COLO668 (cell line): ENCODE results near the gene ADORA1.

Experiments
- DNase-seq: peaks from one replicate; lab custom pipeline; 2025; ENCODE audit not compliant: unreplicated experiment; lab: John Stamatoyannopoulos, UW

ADORA1 gene

DNA sequence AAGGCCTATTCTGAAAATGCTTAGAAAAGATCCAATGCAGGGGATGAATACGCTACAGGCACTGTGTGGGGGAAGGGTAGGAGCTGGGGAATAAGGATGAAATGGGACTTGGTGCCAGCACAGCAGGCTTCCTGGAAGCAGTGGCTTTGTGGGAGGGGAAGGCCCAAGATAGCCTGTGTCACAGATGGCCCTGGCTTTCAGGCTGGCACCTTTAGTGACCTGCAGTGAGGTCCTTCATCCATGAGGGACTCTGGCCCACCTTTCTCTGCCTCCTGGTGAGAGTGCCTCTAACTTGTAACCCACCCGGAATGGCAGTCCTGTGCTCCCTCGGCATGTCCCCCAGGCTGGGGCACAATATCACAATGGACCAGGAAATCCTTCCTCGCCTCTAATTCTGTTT, 58.1 kb downstream of the ADORA1 start:
- DNase-seq: no peak

DNA sequence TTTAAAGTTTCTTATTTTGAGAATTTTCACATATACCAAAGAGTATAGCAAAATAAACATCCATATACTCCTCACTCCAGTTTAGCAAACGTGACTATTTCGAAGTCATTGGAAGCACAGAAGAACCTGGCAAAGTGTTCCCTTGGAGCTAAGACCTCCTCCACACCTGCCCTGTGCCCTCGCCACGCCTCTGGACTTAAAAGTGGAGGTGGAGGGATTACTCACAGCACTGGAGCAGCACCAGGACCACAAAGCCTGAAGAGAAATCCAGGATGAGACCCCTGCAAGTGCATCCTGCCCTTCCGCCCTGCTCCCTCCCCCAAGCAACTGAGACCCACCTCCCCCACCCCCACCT, 58.5 kb downstream of the ADORA1 start:
- DNase-seq: no peak

DNA sequence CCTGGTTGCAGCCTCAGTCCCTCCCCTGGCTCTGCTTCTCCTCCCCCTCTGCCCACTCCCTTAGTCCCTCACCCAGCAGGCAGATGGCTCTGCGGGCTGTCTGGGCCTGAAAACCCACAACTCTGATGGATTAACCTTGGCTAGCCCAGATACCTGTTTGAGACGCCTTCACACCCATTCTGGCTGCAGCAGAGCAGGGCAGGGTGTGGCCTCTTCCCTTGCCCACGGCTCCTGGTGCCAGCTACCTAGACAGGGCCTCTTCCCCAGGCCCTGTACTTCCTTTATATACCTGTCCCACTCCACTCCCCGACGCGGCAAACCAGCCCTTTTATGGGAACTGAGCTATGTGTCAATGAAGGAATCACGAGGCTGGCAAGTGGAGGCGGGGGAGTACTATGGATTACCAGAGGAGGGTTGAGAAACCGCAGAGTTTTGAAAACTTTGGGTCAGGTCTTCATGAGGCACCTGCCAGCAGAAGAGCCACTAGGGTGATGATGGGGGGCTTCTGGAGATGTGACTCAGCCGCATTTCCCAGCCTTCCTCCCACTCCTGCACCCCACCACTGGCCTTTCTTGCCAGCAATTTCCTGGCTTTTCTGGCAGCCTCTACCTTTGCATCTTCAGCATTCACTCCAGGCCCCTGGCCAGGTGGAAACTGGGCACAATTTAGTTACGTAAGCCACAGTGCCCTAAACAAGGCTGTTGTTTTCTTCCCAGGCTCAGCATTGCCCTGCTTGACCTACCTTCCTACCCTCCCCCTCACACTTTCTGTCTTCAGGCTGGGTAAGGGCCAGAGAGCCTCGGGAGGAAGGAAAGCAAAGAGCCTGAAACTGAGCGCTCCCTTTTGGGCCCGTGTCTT, 59.1 kb downstream of the ADORA1 start, which contains the start of gene CHI3L1:
Gene CHI3L1 (minus strand): TSS at position 259 of the 858 bp plus-strand sequence. CDS start 81 bp downstream, at position 178.
- DNase-seq: no peak

DNA sequence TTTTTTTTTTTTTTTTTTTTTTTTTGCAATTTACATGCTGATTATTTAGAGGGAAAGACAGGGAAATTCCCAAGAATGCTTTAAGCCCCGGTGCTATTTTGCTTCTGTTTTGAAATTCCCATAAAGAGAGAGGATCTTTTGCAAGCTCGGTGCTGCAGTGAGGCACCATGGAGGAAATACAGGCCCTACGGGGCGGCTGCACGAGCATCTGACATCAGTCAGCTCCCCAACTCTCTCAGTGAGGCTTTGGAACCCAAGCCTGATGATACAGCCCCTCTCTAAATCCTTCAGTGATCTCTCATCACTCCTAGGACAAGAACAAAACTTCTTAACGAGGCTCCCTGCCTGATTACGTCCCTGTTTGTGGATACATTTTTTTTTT, 59.8 kb downstream of the ADORA1 start:
- no peak for DNase-seq

DNA sequence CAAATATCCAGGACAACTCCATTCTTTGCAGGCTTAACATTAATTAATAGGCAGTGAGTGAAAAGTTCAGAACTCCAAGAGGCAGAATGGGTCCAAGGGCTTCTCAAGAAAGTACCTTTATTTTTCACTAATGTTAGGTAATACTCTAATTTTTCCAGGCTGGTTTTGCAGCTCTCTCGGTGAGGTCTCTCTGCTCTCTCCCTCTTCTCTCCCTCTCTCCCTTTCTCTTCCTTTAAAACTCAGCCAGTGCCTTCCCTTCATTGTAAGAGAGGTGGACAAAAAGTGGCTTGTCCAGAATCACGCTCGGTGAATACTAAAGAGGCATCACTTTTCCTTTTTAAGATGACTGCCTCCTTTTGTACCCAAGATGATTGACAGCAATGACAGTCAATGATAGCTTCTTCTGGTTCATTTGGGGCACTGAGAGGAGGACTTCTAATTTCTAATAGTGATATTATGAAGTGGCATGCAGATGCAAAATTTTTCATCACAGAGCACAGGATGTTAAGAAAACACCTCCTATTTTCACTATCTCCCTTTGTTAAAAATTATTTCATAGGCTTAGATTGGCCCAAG, 60.3 kb downstream of the ADORA1 start:
- no peak for DNase-seq

DNA sequence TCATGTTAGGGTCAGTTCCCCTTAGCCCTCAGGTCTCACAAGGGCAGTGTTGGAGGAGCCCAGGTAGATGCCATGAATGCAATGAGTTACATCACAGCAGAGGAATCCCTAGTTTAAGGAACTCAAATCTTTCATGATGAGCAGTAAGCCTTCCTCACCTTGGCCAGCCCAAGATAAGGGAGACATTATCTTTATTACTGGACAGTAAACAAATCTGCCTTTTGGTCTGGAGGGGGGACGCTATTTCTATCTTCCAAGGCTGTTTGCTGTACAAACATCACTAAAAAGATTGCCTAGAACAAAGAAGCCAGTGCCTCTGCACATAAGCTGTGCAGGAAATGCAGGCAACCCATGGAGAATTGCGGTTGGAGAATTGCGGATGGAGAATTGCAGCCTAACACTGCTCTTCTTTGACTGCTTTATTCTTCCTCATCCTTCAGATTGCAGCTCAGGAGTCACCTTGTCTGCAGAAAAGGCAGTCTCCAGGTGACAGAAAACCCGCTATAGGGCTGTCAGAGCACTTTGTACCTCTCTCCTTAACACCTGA, 61.2 kb downstream of the ADORA1 start:
- no peak for DNase-seq

DNA sequence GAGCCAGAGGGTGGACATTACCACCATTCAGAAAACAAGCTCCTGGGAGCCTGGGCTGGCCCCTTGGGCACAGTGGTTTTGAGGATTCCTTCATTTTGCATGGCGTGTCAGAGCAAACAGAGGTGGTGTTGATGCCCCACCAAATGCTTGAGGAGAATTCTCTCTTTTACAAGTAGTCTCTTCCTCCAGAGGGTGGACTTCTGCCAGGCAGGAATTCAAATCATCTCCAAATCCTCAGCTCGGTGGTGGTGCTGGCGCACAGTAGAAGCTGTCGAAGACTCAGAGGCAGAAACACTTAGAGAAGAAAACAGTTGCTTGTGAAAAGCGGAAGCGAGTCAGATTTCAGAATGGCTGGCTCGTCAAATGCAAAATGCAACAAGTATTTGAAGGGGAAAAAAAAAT, 62.4 kb downstream of the ADORA1 start:
- DNase-seq: no peak

DNA sequence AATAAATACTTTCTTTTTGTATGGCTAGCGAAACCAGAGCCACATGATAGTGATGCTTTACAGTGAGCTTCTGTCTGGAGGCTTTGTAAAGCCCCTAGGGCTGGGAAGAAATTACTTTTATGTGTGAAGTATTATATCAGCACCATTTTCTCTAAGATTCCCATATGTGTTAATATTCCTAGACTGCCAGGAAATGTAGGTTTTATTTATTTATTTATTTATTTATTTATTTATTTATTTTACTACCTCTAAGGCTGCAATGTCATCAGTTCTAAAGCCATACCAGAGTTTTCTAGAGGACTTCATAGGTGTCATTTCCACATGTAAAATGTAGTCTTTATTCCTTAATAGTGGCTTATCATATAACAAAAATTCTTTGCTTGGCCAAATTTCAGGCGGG, 63.4 kb downstream of the ADORA1 start:
- DNase-seq: no peak

DNA sequence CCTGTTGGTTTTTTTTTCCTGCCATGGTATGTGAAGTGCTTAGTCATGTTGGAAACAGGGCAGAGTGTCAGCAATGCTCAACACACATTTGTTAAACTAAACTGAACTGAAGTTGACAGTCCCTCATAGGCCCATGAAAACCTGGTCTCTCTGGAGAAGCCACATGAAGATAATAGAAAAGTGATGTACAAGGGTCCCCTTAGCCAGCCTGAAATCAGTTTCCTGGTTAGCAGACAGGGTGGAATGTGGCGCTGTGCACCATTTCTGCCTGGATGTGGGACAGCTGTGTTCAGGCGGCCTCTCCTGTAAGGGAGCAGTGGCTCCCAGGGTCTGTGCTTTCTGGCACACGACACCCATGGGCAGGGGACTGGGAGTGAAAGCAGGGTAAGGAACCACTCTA, 68.8 kb downstream of the ADORA1 start:
- DNase-seq: no peak

DNA sequence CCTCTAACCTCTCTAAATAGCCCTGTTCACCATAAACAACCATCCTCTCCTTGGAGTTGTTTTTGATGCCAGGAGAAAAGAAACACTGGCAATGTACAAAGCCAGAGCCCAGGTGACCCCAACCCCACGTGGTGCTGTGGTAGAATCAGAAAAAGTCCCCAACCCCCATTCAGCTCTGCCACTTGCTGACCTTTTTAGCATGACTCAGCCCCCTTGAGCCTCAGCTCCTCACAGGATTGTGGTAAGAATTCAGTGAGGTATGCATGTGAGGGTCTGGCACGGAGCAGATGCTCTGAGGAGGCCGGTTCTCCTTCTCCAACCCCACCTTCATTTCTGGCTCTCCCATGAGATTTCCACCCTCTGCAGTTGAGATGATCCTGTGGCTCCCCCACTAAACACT, 70.1 kb downstream of the ADORA1 start:
- no peak for DNase-seq

DNA sequence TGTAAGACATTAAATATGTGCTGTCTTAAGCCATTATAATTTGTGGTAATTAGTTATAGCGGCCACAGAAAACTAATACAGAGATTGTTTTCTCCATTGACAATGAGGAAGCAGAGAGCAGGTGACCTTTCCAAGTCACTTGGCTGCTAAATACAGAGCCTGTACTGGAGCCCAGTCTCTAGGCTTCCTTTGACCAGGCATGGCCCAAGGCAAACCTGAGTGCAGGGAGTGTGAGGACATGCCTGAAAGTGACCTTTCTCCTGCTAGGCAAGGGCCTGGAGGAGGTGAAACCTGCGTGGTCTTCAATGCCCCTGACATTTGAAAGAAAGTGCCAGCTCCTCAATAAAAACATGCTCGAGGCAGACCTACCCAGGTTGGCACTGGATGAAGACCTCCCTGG, 71.5 kb downstream of the ADORA1 start:
- no peak for DNase-seq

DNA sequence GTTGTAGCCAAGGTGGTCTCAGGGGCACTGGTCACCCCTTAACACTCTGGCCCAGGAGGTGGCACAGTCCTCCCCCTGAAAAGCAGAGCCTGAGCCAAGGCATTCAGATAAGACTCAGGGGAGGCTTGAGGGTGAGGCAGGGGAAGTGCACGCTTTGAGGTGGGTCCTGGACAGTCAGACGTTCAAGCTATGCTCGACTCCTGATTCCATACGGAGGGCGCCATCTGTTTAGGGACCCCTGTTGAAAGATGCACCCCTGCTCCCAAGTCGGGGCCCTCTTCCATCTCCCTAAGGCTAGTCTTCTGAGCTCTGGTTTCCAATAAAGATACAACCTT, 71.9 kb downstream of the ADORA1 start:
- no peak for DNase-seq

DNA sequence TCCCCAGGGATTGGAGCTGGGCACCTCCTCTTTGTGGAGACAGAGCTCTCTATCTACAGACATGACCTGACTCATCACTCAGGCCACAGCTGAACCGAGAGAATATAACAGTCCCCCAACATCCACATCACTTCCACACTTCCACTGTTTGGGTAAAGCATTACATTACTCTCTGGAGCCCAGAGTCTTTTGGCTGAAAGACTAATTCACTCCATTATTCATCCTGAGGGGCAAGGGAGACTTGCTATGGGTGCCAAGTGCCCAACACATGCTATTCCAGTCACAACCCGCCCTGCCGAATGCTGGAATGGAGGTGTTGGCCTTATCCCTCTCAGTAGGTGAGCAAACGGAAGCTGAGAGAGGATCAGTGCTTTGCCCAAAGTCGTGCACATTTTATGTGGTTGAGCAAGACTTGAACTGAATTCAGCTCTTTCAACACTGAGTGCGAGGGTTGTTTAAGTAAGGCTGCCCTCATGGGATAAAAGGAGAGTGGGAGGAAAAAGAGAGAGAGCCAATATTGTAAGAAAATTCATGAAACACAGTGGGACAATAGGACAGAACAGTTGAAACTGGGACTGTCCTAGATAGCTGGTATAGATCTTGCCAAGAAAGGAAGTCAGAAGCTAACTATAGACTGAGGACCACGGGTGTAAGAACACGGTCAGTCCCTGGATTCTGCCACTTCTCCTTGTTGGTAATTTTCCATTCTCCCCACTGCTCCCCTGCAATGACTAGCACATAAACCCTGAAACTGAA, 72.5 kb downstream of the ADORA1 start:
- DNase-seq: no peak

DNA sequence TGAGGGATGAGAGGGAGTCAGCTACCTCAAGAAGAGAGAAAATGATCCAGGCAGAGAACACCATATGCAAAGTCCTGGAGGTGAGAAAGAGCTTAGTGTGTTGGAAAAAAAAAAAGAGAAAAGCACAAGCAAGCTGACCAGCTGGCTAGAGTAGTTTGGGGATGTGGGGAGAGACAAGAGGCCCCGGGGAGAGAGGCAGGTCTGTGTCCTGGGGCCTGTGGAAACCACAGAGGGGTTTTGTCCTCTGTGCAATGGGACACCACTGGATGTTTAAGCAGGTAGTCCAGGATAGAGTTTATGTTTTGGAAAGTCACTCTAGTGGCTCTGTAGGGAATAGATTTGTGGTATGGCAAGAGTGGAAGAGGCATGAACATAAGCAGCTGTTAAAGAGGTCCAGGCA, 73.4 kb downstream of the ADORA1 start:
- no peak for DNase-seq

DNA sequence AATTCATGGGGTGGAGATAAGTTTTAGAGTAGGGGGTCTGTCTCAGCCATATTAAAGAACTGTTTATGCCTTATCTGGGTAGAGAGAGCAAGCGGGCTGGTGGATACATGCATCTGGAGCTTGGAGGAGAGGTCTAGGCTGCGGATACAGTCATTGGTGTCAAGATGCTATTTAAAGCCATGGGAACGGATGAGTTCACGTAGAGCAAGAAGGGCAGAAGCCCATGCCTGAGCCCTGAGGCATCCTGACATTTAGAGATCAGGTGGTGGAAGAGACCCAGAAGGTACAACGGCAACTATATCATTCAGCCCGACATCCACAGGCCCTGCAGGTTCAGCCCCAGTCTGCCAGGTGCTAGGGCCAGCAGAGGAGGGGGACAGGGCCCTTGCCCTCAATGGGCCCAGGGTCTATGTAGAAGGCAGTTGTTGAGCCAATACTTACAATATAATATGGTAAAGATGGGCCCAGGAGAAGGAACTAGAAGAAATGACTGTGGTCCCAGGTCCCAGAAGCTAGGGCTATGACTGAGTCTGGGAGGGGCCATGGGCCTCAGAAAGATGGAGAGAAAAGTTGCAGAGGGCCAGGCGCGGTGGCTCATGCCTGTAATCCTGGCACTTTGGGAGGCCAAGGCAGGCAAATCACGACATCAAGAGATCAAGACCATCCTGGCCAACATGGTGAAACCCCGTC, 74.1 kb downstream of the ADORA1 start:
- DNase-seq: no peak

DNA sequence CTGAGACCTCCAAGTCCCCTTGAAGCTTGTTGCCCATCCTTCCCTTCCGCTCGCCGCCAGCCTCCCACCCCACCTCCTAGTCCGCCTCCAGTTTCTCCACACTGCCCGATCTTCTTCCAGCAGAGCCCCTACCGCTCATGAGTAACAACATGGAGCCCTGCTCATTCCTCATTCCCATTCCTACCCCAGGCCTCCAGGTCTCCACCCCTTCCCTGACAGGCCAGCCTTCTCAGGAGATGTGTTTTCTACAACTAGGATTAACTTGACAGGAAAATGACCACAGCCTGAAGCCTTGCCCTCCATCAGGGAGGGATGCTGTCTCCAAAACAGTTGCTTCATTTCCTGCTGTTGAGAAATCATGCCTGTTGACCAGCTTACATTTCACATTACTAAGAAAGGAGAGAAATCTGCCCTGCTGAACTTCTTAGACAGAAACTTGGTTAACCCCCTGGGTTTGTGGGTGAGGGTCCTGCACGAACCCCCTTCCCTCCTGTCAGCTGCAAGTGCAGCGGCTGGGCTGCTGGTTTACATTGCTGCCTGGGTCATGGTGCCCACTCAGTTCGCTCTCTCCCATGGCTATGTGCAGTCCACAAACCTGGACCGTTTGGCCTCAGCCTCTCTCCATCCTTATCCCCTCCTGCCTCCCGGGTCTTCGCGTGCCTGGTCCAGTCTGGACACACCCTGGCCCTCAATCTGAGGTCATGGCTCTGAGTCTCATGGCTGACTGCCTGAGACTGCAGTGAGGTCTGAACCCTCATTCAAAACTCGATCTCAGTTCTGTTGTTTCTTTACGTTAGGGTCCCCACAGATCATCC, 75.1 kb downstream of the ADORA1 start:
- DNase-seq: no peak

DNA sequence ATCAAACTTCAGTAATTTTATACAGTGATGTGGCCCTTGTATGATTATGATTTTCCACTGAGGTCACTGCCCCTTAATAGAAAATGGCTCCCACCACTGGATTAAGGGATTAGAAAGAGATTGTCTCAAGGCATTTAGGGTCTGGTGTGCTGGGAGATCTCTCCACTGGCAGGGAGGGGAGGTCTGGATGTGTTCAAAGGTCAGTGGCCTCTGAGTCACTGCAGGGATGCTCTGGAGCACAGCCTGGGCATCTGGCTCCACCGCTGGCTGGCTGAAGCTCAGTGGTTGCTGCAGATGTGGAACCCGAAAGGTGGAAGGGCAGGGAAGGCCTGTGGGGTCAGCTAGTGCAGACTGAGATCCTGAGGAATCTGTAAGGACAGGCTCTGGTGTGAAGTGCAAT, 77.2 kb downstream of the ADORA1 start:
- DNase-seq: no peak

DNA sequence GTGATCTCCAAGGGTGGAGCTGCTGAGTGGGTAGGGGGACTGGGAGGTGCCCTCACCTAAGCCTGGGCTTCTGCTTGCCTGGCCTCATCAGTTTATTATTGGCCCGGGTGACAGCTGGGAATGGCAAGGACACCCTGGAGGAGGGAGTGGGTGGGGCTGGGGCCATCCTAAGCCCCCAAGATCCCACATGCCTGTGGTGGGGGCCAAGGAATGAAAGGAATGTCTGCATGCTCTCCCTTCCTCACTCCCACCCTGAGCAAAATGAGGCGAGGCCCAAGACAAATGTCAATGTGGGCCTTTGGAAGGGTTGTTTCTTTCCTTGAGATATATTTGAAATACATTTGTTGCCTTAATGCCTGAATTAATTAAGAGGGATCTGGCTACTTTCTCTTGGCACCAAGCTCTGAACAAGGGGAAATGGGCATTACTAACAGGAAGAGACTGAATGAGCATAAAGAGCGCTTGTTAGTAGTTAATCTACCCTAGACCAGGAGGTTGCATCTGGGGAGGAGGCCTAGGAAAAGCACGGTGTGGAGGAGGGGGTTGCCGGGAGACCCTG, 78.7 kb downstream of the ADORA1 start:
- no peak for DNase-seq

DNA sequence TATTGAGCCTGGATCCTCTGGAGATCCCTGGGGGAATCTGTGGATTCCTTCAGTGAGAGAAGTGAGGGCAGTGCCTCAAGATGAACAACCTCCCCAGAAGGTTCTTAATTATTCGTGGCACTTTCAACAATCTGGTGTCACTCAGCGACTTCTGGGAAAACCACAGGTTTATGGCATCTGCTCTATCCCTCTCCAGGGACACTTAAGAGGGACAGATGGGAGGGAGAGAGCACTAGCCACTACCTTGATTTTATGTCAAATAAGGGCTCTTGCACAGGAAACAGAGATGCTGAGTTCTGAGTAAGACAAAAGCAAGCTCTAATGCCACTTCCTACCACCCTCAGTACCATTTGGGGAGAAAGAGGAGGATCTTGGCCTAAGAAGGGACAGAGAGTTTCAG, 80.2 kb downstream of the ADORA1 start:
- no peak for DNase-seq

DNA sequence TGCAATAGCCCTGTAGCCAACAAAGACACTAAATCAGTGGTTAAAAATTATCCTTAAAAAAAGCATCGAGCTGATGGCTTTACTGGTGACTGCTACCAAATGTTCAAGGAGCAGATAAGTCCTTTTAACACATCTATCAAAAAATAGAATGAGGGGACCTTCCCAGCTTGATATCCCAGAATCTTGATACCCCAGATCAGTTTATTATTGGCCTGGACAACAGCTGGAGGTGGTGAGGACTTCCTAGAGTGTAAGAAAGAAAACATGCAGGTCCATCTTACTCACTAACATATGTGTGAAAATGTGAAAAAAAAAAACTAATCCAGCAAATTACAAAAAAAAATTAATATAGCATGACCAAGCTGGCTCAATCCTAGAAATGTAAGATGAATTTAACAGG, 80.7 kb downstream of the ADORA1 start:
- no peak for DNase-seq
